ENCODE data around the gene OR2A5. TPM values are rescaled to one million over a fixed set of nuclear protein-coding genes. Genes with fewer than 3 reads are reported as not detected.

Gene OR2A5
- total RNA-seq, 4 donors from 2014 or later = not detected

- Histone ChIP-seq H3K27ac (no peak overlapping the region), H3K9me3 (no peaks in the 10 kb centered on the region), H3K4me3 (no peak overlapping the region), H3K4me1 (no peaks in the 10 kb centered on the region), H3K36me3 (no peaks in the 10 kb centered on the region), H3K27me3 (no peaks in the 10 kb centered on the region)
- intact Hi-C loops (cut with DNase I; ENCODE audit: low total_unique reads) (no loop called here), in situ Hi-C loops (cut with MboI; ENCODE audit: low sequenced_read_pairs in 4 of 4) (no loop called here)
- TF ChIP-seq, protein P1, sequence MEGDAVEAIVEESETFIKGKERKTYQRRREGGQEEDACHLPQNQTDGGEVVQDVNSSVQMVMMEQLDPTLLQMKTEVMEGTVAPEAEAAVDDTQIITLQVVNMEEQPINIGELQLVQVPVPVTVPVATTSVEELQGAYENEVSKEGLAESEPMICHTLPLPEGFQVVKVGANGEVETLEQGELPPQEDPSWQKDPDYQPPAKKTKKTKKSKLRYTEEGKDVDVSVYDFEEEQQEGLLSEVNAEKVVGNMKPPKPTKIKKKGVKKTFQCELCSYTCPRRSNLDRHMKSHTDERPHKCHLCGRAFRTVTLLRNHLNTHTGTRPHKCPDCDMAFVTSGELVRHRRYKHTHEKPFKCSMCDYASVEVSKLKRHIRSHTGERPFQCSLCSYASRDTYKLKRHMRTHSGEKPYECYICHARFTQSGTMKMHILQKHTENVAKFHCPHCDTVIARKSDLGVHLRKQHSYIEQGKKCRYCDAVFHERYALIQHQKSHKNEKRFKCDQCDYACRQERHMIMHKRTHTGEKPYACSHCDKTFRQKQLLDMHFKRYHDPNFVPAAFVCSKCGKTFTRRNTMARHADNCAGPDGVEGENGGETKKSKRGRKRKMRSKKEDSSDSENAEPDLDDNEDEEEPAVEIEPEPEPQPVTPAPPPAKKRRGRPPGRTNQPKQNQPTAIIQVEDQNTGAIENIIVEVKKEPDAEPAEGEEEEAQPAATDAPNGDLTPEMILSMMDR (IDR thresholded peaks at IDR 0.05 in 4 of 5, conservative IDR thresholded peaks at IDR 0.05 in 1 of 5) = peak in 4 of 5 experiments; percentile 27 to 43 (median 35)
- no peak for TF ChIP-seq POLR2A (IDR thresholded peaks at IDR 0.05)
- DNase-seq (no peak), ATAC-seq (no peak)
These were observed 21.7 kb upstream of the OR2A5 start for GRCh38 chr7:144027070-144027469.

GRCh38 chr7:144027974-144028373 is 20.8 kb upstream of the OR2A5 start:
- Histone ChIP-seq H3K27me3 (no peaks in the 10 kb centered on the region), H3K4me1 (no peaks in the 10 kb centered on the region), H3K4me3 (no peak overlapping the region), H3K27ac (no peak overlapping the region), H3K9me3 (no peaks in the 10 kb centered on the region), H3K36me3 (no peaks in the 10 kb centered on the region)
- in situ Hi-C loops (cut with MboI; ENCODE audit: low sequenced_read_pairs in 4 of 4) = no loop called here
- ATAC-seq (no peak), DNase-seq (no peak)
- intact Hi-C loops (cut with DNase I; ENCODE audit: low total_unique reads) = no loop called here
- TF ChIP-seq POLR2A (IDR thresholded peaks at IDR 0.05) = no peak
- TF ChIP-seq, protein P1 (IDR thresholded peaks at IDR 0.05 in 4 of 5, conservative IDR thresholded peaks at IDR 0.05 in 1 of 5) = no peak

GRCh38 chr7:144028547-144028946 is 20.2 kb upstream of the OR2A5 start:
- no peak overlapping the region for H3K27ac ChIP-seq
- intact Hi-C loops (cut with DNase I; ENCODE audit: low total_unique reads) (no loop called here), in situ Hi-C loops (cut with MboI; ENCODE audit: low sequenced_read_pairs in 4 of 4) (no loop called here)
- no peak for TF ChIP-seq POLR2A (IDR thresholded peaks at IDR 0.05)
- TF ChIP-seq, protein P1 (IDR thresholded peaks at IDR 0.05 in 4 of 5, conservative IDR thresholded peaks at IDR 0.05 in 1 of 5) = no peak
- DNase-seq (no peak), ATAC-seq (no peak)
- H3K27me3 ChIP-seq = no peaks in the 10 kb centered on the region
- no peaks in the 10 kb centered on the region for H3K36me3 ChIP-seq
- H3K4me1 ChIP-seq = no peaks in the 10 kb centered on the region
- H3K9me3 ChIP-seq = no peaks in the 10 kb centered on the region
- H3K4me3 ChIP-seq = no peak overlapping the region

- DNase-seq = no peak
- no peak for TF ChIP-seq POLR2A (IDR thresholded peaks at IDR 0.05)
- TF ChIP-seq, protein P1 (IDR thresholded peaks at IDR 0.05 in 4 of 5, conservative IDR thresholded peaks at IDR 0.05 in 1 of 5) = no peak
- H3K27me3 ChIP-seq = no peaks in the 10 kb centered on the region
- no peak for ATAC-seq
- H3K9me3 ChIP-seq = no peaks in the 10 kb centered on the region
- in situ Hi-C loops (cut with MboI; ENCODE audit: low sequenced_read_pairs in 4 of 4) (no loop called here), intact Hi-C loops (cut with DNase I; ENCODE audit: low total_unique reads) (no loop called here)
- H3K4me1 ChIP-seq = no peaks in the 10 kb centered on the region
- no peak overlapping the region for H3K27ac ChIP-seq
- no peak overlapping the region for H3K4me3 ChIP-seq
- H3K36me3 ChIP-seq = no peaks in the 10 kb centered on the region
These were observed 16.2 kb upstream of the OR2A5 start for GRCh38 chr7:144032516-144032915.

- ATAC-seq (no peak), DNase-seq (no peak)
- Histone ChIP-seq H3K27me3 (no peaks in the 10 kb centered on the region), H3K4me3 (no peak overlapping the region), H3K36me3 (no peaks in the 10 kb centered on the region), H3K4me1 (no peaks in the 10 kb centered on the region), H3K9me3 (no peaks in the 10 kb centered on the region), H3K27ac (no peak overlapping the region)
- TF ChIP-seq, protein P1 (IDR thresholded peaks at IDR 0.05 in 4 of 5, conservative IDR thresholded peaks at IDR 0.05 in 1 of 5) = no peak
- TF ChIP-seq POLR2A (IDR thresholded peaks at IDR 0.05) = no peak
- intact Hi-C loops (cut with DNase I; ENCODE audit: low total_unique reads) = no loop called here
- in situ Hi-C loops (cut with MboI; ENCODE audit: low sequenced_read_pairs in 4 of 4) = no loop called here
These were observed 15.6 kb upstream of the OR2A5 start for GRCh38 chr7:144032985-144033709.
